Germinal center (tissue), 1 donor: Measurements from ENCODE around the gene GPR176.
A peak's percentile ranks its signal among the peaks of the same experiment; 100 is the strongest.

Source experiments
- DNase-seq: peaks from one replicate; pipeline ENCODE4 v3.0.0; 2012; ENCODE audit warnings: mixed read lengths, low spot score

The GPR176 gene

DNA sequence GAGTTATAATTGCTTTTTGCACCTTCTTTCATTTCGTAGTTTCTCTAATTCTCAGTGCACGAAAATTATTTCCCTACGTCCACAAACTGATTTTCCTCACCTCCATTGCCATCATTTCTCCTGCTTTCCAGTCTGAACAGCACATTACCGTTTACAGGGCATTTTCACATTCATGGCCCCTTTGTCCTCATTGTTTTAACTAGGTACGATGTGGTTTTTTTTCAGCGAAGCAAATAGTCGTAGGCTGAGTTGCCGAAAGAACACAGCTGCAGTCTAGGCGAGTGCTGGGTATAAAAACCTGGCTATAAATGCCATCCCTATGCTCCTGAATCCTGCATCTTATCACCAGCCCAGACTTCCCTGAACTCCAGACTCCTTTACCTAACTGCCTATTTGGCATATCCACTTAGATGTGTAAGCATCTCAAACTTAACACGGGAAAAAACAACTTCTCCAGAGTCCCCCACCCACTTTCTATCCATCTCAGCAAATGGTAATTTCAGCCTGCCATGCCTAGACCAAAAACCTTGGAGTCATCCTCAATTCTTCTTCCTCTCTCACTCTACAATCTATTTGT is 136.7 kb downstream of the GPR176 start:
- peak; percentile 12 for DNase-seq

DNA sequence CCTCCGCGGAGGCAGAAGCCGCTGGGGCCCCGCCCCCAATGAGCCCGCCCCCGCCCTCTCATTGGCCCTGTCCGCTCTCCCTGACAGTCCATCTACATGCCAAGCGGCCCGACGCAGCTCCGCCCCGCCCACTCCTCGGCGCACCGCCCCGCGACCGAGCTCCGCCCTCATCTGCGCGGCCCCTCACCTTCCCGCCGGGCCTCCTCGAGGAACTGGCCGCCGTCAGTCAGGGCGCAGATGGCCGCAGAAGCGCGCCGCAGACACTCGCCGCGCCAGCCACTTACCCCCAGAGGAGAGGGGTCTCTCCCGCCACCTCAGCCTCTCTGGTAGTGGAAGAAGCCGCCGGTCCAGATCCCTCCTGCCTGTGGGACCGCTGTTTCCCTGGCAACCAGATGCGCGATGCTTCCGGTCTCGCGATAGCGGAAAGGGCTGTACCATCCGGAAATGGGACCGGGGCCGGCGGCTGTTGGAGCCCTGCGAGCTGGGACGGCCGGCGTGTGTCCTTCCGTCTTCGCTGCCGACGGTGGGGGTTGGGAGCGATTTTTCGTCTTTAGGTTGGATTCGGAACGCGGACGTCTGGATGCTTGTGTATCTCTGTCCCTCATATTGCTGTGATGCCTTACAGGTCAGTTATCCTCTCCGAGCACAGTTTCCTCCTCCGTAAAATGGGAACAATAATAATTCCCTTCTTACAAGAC is 137.5 kb downstream of the GPR176 start, which contains the start of gene FSIP1:
TSS of gene FSIP1 (minus strand) at position 401 of the 698 bp plus-strand sequence. CDS start 6,317 bp downstream, outside the sequence.
- peak; percentile 99 for DNase-seq

DNA sequence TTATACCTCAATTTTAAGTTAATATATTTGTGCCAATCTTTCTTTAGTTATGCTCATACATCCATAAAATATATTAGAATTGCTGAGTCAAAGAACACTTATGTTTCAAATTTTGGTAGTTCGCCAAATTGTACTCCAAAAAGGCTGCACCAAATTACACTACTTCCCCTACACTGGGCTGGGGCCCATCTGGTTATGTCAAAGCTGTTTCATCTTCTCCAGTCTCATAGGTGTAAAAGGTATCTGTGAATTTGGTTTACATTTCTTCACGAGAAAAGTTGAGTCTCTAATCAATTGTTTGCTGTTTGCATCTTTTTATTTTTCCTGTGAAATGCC is 138.1 kb downstream of the GPR176 start:
- DNase-seq, result no peak

DNA sequence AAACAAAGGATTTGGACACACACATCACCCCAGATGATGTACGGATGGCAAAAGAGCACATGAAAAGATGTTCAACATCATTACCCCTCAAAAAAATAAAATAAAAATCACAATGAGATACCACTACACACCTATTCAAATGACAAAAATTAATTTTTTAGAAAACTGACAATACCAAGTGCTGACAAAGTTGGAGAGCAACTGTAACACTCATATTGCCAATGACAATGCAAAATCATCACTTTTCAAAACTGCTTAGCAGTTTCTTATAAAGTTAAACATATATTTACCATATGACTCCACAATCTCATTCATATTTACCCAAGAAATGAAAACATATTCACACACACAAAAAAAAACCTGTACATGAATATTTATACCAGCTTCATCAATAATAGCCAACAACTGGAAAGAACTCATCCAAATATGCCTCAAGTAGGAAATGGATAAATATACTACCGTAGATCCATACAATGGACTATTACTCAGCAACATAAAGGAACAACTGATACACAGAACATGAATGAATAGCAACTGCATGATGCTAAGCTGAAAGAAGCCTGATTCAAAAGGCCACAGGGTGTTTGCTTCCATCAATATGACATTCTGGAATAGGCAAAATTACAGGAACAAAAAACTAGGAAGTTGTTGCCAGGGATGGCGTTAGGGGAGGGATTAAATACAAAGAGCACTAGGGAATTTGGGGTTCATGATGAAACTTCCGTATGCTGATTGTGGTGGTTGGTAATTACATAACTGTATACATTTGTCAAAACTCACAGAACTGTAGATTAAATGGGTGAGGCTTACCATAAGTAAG is 138.7 kb downstream of the GPR176 start:
- no peak for DNase-seq

- no peak for DNase-seq
Measured at GRCh38 chr15:39778021-39778420, 142.0 kb downstream of the GPR176 start.

- no peak for DNase-seq
Measured at GRCh38 chr15:39777496-39777895, 142.6 kb downstream of the GPR176 start.

DNA sequence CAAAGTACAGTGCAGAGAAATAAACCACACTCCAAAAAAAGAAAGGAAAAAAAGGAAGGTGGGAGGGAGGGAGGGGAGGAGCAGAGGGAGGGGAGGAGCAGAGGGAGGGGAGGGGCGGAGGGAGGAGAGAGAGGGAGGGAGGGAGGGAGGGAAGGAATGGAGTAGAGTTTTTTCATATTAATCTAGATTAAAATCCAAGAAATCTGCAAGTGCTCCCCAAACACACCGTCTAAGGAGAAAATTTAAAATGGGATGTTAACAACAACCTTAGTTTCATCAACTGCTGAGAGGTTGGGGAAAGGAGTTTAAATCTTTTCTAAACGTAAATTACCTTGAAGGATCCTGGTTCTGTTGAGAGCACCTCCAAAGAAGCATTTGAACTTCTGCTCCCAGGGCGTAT is 144.0 kb downstream of the GPR176 start:
- DNase-seq, result no peak

DNA sequence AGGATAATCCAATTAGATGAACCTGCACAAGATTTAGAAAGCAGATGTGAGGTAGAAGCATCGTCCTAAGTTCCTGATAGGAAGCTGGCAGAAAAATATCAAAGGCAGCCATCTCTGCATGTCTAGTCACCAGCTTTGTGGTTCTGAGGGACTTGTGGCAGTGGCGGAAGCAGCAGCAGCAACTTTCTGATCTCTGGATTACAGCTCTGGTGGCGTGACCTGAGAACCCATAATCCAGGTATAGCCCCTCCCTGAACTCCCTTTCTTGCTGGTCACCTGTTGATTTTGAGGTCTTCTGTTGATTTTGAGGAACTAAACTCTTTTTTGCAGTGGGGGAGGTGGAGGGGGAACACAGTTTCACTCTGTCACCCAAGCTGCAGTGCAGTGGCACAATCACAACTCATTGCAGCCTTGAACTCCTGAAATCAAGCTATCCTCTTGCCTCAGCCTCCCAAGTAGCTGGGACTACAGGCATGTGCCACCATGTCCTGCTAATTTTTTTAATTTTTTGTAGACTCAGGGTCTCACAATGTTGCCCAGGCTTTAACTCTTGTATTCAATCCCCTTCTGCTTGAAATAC is 145.3 kb downstream of the GPR176 start:
- no peak for DNase-seq

GRCh38 chr15:39770748-39771689 is 149.0 kb downstream of the GPR176 start:
- no peak for DNase-seq

- DNase-seq, result no peak
Measured at GRCh38 chr15:39767921-39768320, 152.1 kb downstream of the GPR176 start.

DNA sequence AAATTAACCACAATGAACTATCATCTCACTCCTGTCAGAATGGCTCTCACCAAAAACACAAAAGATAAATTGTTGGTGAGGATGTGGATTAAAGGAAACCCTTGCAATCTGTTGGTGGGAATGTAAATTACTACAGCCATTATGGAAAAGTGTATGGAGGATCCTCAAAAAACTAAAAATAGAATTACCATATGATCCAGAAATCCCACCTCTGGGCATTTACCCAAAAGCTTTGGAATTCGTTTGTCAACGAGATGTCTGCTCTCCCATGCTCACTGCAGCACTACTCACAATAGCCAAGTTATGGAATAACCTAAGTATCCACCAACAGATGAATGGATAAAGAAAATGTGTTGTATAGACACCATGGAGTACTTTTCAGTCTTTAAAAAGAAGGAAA is 159.1 kb downstream of the GPR176 start:
- DNase-seq, result no peak

DNA sequence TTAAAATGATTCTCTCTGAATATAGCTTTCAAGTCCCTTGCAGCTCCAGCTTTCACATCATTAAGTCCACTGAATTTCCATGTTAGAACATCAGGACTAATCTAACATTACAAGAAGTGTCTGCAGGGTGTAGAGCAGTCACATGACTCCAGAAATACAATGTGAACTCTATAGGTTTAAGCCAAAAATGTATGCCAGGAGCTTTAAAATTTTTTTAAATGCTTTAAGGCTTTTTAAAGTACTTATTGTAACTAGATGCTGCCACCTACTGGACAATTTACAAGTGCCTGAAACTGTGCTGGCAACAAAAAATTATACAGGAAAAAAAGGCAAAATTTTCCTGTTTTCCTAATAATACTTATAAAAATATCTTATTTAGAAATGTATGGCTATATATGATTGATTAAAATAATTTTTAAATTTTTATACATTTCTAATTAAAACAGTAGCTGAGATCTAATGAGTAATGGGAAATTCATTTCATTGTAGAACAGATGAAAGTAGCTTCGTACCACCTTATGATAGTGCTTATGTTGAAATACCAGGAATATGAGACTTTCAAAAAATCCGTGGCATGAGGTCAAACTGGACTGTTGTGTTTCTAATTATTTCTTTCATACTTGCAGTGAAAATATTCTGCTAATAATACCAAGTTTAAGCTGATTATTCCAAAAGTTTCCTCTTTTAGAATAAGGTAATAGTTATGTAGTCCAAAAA is 163.1 kb downstream of the GPR176 start:
- DNase-seq, result no peak

DNA sequence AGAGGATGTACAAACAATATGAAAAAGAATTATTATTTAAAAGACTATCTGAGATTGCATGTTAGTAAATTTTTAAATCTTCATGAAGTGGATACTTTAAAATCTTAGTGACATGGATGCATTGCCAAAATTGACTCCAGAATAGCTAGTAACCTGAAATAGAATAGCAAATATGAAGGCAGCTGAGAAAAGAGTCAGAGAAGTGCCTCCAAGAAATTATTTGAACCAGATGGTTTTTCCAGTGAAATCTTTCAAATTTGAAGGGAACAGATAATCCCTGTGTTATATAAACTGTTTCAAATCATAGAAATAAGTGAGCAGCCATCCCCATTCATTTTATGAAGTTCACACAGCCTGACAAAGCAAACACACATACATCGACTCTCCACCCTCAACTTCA is 167.1 kb downstream of the GPR176 start:
- DNase-seq, result no peak

DNA sequence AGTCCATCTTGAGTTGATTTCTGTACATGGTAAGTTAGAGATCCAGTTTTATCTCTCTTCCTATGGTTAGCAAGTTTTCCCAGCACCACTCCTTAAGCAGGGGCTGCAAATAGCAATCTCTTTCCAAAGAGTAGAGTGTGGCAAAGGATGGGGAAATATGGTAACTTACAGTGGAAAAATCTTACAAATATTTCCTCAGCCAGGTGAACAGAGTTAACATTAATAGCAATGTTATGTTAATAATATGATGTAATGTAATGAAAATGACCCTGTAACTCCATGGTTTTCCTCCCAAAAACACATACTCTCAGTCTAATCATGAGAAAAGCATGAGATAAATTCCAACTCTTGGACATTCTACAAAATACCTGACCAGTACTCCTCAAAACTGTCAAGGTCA is 167.8 kb downstream of the GPR176 start:
- DNase-seq, result no peak
